ENCODE results near the gene SORCS2. TPM values are rescaled to one million over a fixed set of nuclear protein-coding genes. Genes with fewer than 3 reads are reported as not detected.

The SORCS2 gene
- total RNA-seq, 1 donor from 2014 or later = 13.4 TPM

DNA sequence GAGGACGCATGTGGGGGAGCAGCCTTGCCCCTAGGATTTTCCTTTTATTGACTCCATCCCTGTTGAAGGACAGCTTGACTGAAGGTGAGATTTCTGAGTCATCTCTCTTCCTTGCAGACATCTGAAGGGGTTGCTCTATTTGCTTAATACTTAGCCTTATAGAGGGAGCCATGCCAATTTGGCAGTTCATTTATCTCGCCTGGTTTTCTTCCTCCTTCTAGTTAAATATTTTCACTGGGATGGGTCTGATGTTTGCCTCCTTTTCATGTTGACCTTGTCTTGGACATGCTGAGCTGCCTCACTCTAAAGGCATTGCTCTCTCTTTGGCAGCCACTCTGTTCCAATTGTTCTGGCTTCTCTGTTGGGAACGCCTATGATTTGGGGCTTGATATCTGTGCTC, 393.4 kb downstream of the SORCS2 start:
- peak overlapping the region; percentile 52 for H3K4me3 Mint-ChIP-seq
- peaks cover 28% of the 10 kb centered on the region for H3K4me1 Mint-ChIP-seq (ENCODE audit: unreplicated experiment)
- TF ChIP-seq, protein P1, sequence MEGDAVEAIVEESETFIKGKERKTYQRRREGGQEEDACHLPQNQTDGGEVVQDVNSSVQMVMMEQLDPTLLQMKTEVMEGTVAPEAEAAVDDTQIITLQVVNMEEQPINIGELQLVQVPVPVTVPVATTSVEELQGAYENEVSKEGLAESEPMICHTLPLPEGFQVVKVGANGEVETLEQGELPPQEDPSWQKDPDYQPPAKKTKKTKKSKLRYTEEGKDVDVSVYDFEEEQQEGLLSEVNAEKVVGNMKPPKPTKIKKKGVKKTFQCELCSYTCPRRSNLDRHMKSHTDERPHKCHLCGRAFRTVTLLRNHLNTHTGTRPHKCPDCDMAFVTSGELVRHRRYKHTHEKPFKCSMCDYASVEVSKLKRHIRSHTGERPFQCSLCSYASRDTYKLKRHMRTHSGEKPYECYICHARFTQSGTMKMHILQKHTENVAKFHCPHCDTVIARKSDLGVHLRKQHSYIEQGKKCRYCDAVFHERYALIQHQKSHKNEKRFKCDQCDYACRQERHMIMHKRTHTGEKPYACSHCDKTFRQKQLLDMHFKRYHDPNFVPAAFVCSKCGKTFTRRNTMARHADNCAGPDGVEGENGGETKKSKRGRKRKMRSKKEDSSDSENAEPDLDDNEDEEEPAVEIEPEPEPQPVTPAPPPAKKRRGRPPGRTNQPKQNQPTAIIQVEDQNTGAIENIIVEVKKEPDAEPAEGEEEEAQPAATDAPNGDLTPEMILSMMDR (conservative IDR thresholded peaks at IDR 0.05) = no peak
- no peaks in the 10 kb centered on the region for H3K36me3 Mint-ChIP-seq
- H3K27me3 Mint-ChIP-seq = peaks cover 6% of the 10 kb centered on the region
- no peaks in the 10 kb centered on the region for H3K9me3 Mint-ChIP-seq
- DNase-seq (ENCODE audit: extremely low spot score, unreplicated experiment) = no peak
- H3K27ac Mint-ChIP-seq = peak overlapping the region; percentile 61

DNA sequence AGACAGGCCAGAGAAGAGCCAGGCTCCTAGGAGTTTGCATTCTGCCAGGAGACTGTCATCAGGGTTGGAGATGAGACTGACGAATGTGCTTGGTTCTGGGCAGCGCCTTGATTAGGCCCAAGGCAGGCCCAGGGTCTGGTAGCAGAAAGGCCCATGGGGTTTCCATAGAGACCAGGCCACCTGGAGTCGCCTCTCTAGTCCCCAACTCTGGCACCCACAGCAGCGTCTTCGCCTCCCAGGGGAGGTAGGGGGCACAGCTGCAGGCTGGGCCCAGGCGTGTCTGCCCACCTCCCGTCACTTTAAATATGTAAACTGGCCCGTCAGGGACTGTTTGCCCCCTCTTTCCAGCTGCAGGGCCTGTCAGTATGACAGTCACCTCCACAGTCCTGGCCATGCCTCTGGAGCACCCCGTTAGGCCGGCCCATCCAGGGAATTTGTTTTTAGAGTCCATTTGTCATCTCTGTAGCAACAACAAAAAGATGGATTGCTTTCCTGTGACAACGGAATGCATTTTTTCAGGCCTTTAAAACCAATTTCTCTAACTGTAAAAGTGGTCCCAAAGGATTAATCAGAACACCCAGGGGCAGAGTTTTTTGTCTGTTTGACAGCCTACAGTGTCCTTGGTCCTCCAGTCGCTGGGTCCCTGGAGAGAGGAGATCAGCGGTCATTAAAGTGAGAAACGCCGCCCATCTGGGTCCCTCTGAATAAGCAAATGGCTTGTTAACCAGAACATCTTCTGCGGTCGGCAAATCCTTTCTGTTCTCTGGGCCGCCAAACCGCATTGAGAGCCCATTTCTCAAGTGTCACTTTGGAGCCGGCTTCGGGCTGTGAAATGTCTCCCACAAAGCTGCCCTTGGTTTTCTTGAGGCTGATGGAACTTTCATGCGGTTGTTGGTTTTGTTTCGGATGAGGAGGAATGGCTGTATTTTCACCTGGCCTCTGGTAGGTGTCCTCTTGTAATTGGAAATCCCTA, 395.4 kb downstream of the SORCS2 start:
- TF ChIP-seq, protein P1 (conservative IDR thresholded peaks at IDR 0.05) = no peak
- Mint-ChIP-seq H3K27ac (peak overlapping the region; percentile 78), H3K9me3 (no peaks in the 10 kb centered on the region), H3K36me3 (no peaks in the 10 kb centered on the region), H3K4me1 (ENCODE audit: unreplicated experiment) (peaks cover 28% of the 10 kb centered on the region), H3K27me3 (peaks cover 10% of the 10 kb centered on the region), H3K4me3 (peak overlapping the region; percentile 39)
- no peak for DNase-seq (ENCODE audit: extremely low spot score, unreplicated experiment)

DNA sequence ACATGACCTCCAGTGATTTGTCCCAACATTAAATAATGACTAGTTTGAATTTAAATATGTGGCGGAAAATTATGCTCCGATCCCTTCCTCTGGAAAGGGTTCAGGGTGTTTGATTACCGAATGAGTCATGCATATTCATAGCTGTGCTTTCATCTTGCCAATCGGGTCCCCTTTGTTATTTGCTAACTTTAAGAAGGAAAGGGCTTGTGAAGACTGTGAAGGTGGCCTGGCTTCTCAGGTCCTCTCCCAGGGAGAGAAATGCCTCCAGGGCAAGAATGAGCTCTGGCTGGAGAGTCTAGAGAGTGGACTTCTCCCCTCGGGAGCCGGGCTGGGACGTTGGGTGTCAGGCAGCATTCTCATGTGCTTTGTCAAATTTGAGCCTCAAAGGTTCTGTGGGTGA, 397.9 kb downstream of the SORCS2 start:
- Mint-ChIP-seq H3K4me1 (ENCODE audit: unreplicated experiment) (peaks cover 24% of the 10 kb centered on the region), H3K9me3 (no peaks in the 10 kb centered on the region), H3K4me3 (no peak overlapping the region), H3K27me3 (peaks cover 16% of the 10 kb centered on the region), H3K36me3 (no peaks in the 10 kb centered on the region), H3K27ac (peak overlapping the region; percentile 13)
- TF ChIP-seq, protein P1 (conservative IDR thresholded peaks at IDR 0.05) = no peak
- no peak for DNase-seq (ENCODE audit: extremely low spot score, unreplicated experiment)

DNA sequence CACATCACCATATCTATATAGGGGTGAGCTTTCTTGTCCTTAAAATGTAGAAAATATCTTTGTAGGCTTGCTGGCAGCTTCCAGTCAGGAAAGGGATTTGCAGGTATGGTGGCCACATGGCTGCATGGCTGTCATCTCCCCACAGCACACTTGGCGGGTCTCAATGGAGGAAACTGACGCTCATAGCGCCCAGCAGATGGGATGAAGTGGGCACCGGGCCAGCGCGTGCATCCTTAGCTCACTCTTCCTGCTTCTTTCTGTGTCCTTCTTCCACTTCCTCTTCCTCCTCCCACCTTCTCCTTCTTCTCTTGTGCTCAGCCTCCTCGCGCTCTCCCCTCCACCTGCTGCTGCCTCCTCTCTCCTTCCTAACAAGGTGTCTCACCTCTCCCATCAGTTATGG, 398.6 kb downstream of the SORCS2 start:
- Mint-ChIP-seq H3K4me3 (no peak overlapping the region), H3K36me3 (no peaks in the 10 kb centered on the region), H3K27me3 (peaks cover 22% of the 10 kb centered on the region), H3K4me1 (ENCODE audit: unreplicated experiment) (peaks cover 20% of the 10 kb centered on the region), H3K9me3 (no peaks in the 10 kb centered on the region), H3K27ac (no peak overlapping the region)
- TF ChIP-seq, protein P1 (conservative IDR thresholded peaks at IDR 0.05) = no peak
- no peak for DNase-seq (ENCODE audit: extremely low spot score, unreplicated experiment)

DNA sequence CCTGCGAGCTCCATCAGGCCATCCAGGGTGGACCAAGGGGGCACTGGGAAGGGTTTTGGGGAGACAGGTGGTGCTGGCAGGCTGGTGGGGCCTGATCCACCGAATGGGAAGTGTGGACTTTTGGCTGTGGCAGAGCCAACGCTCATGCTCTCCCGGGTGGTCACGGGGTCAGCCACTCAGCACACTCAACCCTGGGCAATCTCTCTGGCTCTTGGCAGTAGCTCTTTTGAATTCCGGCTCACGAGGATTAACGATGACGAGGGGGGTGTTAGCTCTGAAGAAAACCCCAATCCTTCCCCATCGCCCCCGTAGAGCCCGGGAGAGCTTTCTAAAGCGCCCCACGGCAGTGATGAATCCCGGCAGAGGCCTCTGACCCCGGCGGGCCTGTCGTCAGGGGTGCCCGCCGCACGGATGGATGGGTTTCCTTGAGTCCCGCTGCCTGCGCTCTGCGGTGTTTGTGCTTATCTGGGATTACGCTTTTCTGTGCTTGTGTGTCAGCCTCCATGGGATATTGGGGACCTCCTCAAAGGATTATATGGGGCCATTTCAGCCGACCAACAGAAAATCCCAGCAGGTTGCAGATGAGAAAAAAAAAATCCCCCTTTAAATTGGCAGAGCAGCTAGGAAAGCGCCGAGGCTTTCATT, 399.2 kb downstream of the SORCS2 start:
- Mint-ChIP-seq H3K4me1 (ENCODE audit: unreplicated experiment) (peaks cover 20% of the 10 kb centered on the region), H3K27me3 (peaks cover 28% of the 10 kb centered on the region), H3K9me3 (no peaks in the 10 kb centered on the region), H3K27ac (no peak overlapping the region), H3K4me3 (no peak overlapping the region), H3K36me3 (no peaks in the 10 kb centered on the region)
- DNase-seq (ENCODE audit: extremely low spot score, unreplicated experiment) = no peak
- TF ChIP-seq, protein P1 (conservative IDR thresholded peaks at IDR 0.05) = no peak
